Vagina (tissue), 2 donors: ENCODE data around the gene EYS.

Experiments used
- CTCF ChIP-seq, 3 experiments: fragments of 450-650 bp in 2 of 3; fragments of 200-600 bp in 1 of 3; sonication (generic) in 1 of 3; IDR thresholded peaks; one replicate each; pipeline ENCODE4 v1.5.1; 2017 to 2019; ENCODE audit warnings: antibody characterized with exemption in 3 of 3, mild to moderate bottlenecking in 2 of 3, moderate library complexity in 2 of 3
- POLR2A ChIP-seq, 2 donors: fragments of 450-650 bp; IDR thresholded peaks; one replicate each; pipeline ENCODE4 v1.6.1; 2017; ENCODE audit warnings: antibody characterized with exemption in 2 of 2, mild to moderate bottlenecking in 2 of 2, moderate library complexity in 2 of 2

- TF ChIP-seq POLR2A (IDR thresholded peaks at IDR 0.05) (no peak), CTCF (IDR thresholded peaks at IDR 0.05) (no peak)
Observed at GRCh38 chr6:63807056-63807455, 1900.0 kb downstream of the EYS start.
